Astrocyte (in vitro differentiated cells and primary cell): ENCODE measurements around the gene MOB3B. TPM values are rescaled to one million over a fixed set of nuclear protein-coding genes. Genes with fewer than 3 reads are reported as not detected.

Experiments
- DNase-seq: peaks from one replicate; pipeline ENCODE4 v3.0.0-alpha.2; 2010; ENCODE audit warnings: low read depth
- FAIRE-seq: peaks from 2 replicates; lab custom pipeline; 2011; peaks lifted over from hg19 to GRCh38; lab: Jason Lieb, UNC
- H2AFZ ChIP-seq: 2 replicates; pipeline ENCODE4 v1.6.0; 2012; ENCODE audit warnings: low read depth, low read length, inconsistent platforms
- H3K27ac ChIP-seq: 2 replicates; pipeline ENCODE4 v1.5.1; 2011; ENCODE audit warnings: low read depth, low read length, inconsistent platforms
- H3K27me3 ChIP-seq: 2 replicates; pipeline ENCODE4 v1.6.0; 2011; ENCODE audit warnings: low read length, inconsistent platforms; ENCODE audit not compliant: insufficient read depth
- H3K36me3 ChIP-seq: 2 replicates; pipeline ENCODE4 v1.5.1; 2011; ENCODE audit warnings: low read length, inconsistent platforms; ENCODE audit not compliant: insufficient read depth
- H3K4me1 ChIP-seq: 2 replicates; pipeline ENCODE4 v1.5.1; 2011; ENCODE audit warnings: low read length, inconsistent platforms; ENCODE audit not compliant: insufficient read depth
- H3K4me2 ChIP-seq: 2 replicates; pipeline ENCODE4 v1.6.0; 2012; ENCODE audit warnings: low read length, inconsistent platforms
- H3K4me3 ChIP-seq: 2 replicates; pipeline ENCODE4 v1.5.1; 2011; ENCODE audit warnings: low read depth, mild to moderate bottlenecking, low read length, inconsistent platforms; ENCODE audit not compliant: insufficient read depth
- H3K79me2 ChIP-seq: 2 replicates; pipeline ENCODE4 v1.6.0; 2012; ENCODE audit warnings: mild to moderate bottlenecking, low read length, inconsistent platforms; ENCODE audit not compliant: insufficient read depth
- H3K9ac ChIP-seq: 2 replicates; pipeline ENCODE4 v1.6.0; 2012; ENCODE audit warnings: mild to moderate bottlenecking, low read length, inconsistent platforms
- H3K9me3 ChIP-seq: 2 replicates; pipeline ENCODE4 v1.5.1; 2012; ENCODE audit warnings: low read depth, mild to moderate bottlenecking, low read length, inconsistent platforms; ENCODE audit not compliant: insufficient read depth
- H4K20me1 ChIP-seq: 2 replicates; pipeline ENCODE4 v1.6.0; 2012; ENCODE audit warnings: low read length, inconsistent platforms; ENCODE audit not compliant: insufficient read depth
- H3K27ac Mint-ChIP-seq: one replicate; pipeline ENCODE4 v1.8.0; 2021; ENCODE audit warnings: mild to moderate bottlenecking, mixed read lengths; ENCODE audit not compliant: unreplicated experiment
- H3K27me3 Mint-ChIP-seq: one replicate; pipeline ENCODE4 v1.8.0; 2021; ENCODE audit warnings: low read depth, mixed read lengths; ENCODE audit not compliant: unreplicated experiment
- H3K36me3 Mint-ChIP-seq: one replicate; pipeline ENCODE4 v1.8.0; 2021; ENCODE audit warnings: low read depth, mixed read lengths; ENCODE audit not compliant: unreplicated experiment
- H3K4me1 Mint-ChIP-seq: one replicate; pipeline ENCODE4 v1.8.0; 2021; ENCODE audit warnings: low read depth, mixed read lengths; ENCODE audit not compliant: unreplicated experiment
- H3K4me3 Mint-ChIP-seq: one replicate; pipeline ENCODE4 v1.8.0; 2021; ENCODE audit warnings: mild to moderate bottlenecking, moderate library complexity, mixed read lengths; ENCODE audit not compliant: unreplicated experiment
- H3K9me3 Mint-ChIP-seq: one replicate; pipeline ENCODE4 v1.8.0; 2021; ENCODE audit warnings: mild to moderate bottlenecking, mixed read lengths; ENCODE audit not compliant: unreplicated experiment
- EZH2 ChIP-seq: IDR thresholded peaks from 2 replicates; pipeline ENCODE4 v1.6.1; 2012; ENCODE audit warnings: mild to moderate bottlenecking, low read length, inconsistent platforms; ENCODE audit not compliant: insufficient read depth
- total RNA-seq: library from RNA; stranded (reverse); gene quantifications from 2 replicates; pipeline ENCODE4 v1.2.1, GENCODE V29; 2021
- TF ChIP-seq, protein P1 (sequence below): IDR thresholded peaks from 2 replicates; pipeline ENCODE4 v1.5.1; 2011; ENCODE audit warnings: low read depth, mild to moderate bottlenecking, inconsistent platforms, low read length, moderate library complexity; ENCODE audit not compliant: insufficient read depth

Gene MOB3B
- total RNA-seq, 1 donor from 2014 or later, result 3.9 TPM

DNA sequence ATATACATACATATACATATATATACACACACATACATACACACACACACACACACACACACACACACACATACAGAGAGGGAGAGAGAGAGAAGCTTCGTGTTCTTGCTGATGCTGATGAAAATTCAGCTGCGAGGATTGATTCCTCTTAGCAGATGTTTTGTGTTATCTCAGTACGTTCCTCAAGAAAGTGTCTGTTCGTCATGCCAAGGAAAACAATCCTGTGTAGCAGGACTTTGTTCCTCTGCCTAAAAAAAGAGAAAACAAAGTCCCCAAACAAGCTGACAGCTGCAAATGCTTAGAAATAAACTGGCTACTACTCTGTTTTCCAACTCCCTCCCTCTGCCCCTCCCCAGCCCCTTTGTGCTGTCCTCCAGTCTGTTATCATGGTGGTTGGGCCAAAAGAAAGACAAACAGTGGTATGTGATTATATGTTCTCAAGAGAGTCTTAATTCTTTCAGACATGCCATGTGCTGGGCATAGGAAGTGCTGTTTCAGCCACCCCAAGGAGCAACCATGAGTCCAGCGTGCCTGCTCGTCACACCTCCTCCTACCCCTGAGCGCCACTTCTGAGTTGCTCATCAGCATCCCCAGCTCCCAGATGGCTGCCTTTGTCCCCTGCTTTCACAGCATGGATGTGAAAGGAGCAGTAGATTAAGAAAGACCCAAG is 161.2 kb downstream of the MOB3B start:
- Histone ChIP-seq H3K27me3 (peaks cover 19% of the 10 kb centered on the region), H2AFZ (no peak overlapping the region), H3K27ac (no peak overlapping the region), H3K9me3 (no peaks in the 10 kb centered on the region), H4K20me1 (no peaks in the 10 kb centered on the region), H3K4me3 (no peak overlapping the region), H3K36me3 (no peaks in the 10 kb centered on the region), H3K4me2 (no peak overlapping the region), H3K4me1 (peaks cover 6% of the 10 kb centered on the region), H3K79me2 (no peaks in the 10 kb centered on the region), H3K9ac (no peak overlapping the region)
- Mint-ChIP-seq H3K36me3 (no peaks in the 10 kb centered on the region), H3K4me3 (no peak overlapping the region), H3K4me1 (peaks cover 29% of the 10 kb centered on the region), H3K27ac (no peak overlapping the region), H3K9me3 (no peaks in the 10 kb centered on the region), H3K27me3 (no peaks in the 10 kb centered on the region)
- no peak for FAIRE-seq
- TF ChIP-seq, protein P1, sequence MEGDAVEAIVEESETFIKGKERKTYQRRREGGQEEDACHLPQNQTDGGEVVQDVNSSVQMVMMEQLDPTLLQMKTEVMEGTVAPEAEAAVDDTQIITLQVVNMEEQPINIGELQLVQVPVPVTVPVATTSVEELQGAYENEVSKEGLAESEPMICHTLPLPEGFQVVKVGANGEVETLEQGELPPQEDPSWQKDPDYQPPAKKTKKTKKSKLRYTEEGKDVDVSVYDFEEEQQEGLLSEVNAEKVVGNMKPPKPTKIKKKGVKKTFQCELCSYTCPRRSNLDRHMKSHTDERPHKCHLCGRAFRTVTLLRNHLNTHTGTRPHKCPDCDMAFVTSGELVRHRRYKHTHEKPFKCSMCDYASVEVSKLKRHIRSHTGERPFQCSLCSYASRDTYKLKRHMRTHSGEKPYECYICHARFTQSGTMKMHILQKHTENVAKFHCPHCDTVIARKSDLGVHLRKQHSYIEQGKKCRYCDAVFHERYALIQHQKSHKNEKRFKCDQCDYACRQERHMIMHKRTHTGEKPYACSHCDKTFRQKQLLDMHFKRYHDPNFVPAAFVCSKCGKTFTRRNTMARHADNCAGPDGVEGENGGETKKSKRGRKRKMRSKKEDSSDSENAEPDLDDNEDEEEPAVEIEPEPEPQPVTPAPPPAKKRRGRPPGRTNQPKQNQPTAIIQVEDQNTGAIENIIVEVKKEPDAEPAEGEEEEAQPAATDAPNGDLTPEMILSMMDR, result no peak
- TF ChIP-seq EZH2, result no peak
- no peak for DNase-seq

DNA sequence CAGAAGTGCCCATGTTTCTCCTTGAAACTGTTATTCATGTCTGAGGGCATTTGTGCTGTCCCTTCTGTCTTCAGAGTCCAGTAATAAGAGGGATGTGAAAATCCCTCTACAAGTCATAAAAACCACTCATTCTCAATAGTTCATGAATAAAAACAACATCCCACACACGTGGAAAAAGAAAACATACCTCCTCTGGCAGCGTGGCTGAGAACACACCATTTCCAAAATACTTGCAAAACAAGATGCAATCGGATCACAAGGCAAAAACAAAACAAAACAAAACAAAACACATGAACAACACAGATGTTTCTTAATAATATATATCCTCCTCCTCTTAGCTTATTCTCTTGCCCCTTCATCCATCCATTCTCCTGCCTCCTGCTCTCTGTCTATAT is 161.7 kb downstream of the MOB3B start:
- Histone ChIP-seq H4K20me1 (no peaks in the 10 kb centered on the region), H2AFZ (no peak overlapping the region), H3K27ac (no peak overlapping the region), H3K9ac (no peak overlapping the region), H3K4me3 (no peak overlapping the region), H3K36me3 (no peaks in the 10 kb centered on the region), H3K9me3 (no peaks in the 10 kb centered on the region), H3K4me1 (peaks cover 6% of the 10 kb centered on the region), H3K79me2 (no peaks in the 10 kb centered on the region), H3K4me2 (no peak overlapping the region), H3K27me3 (peaks cover 19% of the 10 kb centered on the region)
- Mint-ChIP-seq H3K4me3 (no peak overlapping the region), H3K27ac (no peak overlapping the region), H3K36me3 (no peaks in the 10 kb centered on the region), H3K9me3 (no peaks in the 10 kb centered on the region), H3K27me3 (no peaks in the 10 kb centered on the region), H3K4me1 (peaks cover 31% of the 10 kb centered on the region)
- FAIRE-seq (no peak), DNase-seq (no peak)
- TF ChIP-seq, protein P1, result no peak

DNA sequence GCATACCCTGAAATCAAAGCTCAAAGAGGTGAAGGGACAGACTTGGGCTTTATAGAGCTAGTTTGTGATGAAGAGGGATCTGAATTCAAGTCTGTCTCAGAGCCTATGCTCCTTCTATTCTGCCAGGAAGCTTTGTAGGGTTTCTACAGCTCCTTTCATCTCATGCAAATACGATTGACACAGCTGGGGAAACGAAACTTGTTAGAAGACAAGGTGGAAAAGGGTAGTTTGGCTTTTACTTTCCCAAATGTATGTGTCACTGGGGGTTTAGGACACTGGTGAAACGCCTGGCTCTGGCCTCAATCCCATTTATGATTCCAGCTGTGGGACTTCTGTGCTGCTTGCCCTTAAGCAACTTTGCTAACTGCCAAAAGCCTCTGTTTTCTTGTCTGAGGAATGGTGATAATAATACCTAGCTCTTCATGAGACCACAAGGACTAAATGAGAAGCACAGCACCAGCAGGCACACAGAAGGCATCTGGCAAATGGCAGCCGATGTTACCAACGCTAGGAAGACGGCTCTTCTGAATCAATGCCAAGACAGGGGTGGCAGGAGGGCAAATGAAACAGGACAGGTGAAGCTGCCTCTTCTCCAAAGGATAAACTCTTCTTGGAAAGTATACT is 162.3 kb downstream of the MOB3B start:
- Mint-ChIP-seq H3K9me3 (no peaks in the 10 kb centered on the region), H3K4me1 (peaks cover 35% of the 10 kb centered on the region), H3K27me3 (no peaks in the 10 kb centered on the region), H3K4me3 (no peak overlapping the region), H3K36me3 (no peaks in the 10 kb centered on the region), H3K27ac (no peak overlapping the region)
- no peak for DNase-seq
- Histone ChIP-seq H3K4me3 (no peak overlapping the region), H3K79me2 (no peaks in the 10 kb centered on the region), H3K9ac (no peak overlapping the region), H3K4me2 (no peak overlapping the region), H3K27ac (no peak overlapping the region), H3K9me3 (no peaks in the 10 kb centered on the region), H3K27me3 (peaks cover 19% of the 10 kb centered on the region), H3K36me3 (no peaks in the 10 kb centered on the region), H2AFZ (no peak overlapping the region), H4K20me1 (no peaks in the 10 kb centered on the region), H3K4me1 (peaks cover 6% of the 10 kb centered on the region)
- no peak for TF ChIP-seq EZH2
- TF ChIP-seq, protein P1, result no peak
- no peak for FAIRE-seq
